HG03064 (cell line): ENCODE measurements around the gene IZUMO1.
"Not testable (repeated sequence)": the region's sequence is repeated elsewhere in the genome, so short reads cannot be mapped to it uniquely, and the experiment has no call there.

Experiments
- ATAC-seq: cut with Tn5 transposase; IDR thresholded peaks from one replicate; pipeline ENCODE4 v1.9.1; 2021; ENCODE audit warnings: low read depth; ENCODE audit not compliant: unreplicated experiment

IZUMO1 gene

GRCh38 chr19:48715681-48716171 lies 31.0 kb downstream of the IZUMO1 start:
- ATAC-seq = no peak

- ATAC-seq = no peak
These were observed 31.7 kb downstream of the IZUMO1 start for GRCh38 chr19:48714759-48715675.

DNA sequence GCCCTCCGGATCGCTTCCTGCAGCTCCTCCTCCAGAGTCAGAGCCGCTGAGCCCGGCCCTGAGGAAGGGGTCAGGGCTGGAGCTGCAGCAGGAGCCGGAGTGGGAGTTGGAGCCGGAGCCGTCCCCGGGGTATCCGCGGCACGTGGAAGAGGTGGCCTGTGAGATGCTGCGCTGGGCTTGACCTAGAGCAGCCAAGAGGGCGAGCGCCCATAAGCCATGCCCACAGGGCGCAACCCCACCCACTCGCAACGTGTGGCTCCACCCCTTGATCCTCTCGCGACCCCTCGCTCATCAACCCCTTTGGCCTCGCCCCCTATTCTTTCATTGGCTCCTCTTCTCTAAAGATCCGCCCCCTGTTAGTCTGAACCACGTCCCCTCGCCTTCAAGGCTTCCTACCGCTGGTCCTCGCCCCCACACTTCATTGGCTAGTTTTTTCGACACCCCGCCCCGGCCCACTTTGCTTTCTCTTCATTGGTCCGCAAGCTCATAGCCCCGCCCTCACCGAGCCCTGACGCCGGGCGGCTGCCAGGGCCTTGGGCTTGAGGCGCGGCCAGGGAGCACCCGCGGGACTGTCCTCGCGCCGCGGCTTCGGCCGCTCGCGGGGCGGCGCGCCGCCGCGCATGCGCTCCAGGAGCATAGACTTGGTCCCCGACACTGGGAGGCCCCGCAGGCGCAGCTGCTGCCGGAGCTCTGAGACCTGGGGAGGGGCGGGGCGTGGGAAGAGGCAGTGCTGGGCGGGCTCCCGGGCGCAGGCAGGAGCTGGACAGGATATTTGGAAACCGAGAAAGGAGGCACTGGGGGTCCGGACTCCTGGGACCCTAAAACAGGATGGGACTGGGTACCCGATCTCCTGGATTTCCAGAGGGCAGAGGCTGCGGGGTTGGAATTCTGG lies 32.6 kb downstream of the IZUMO1 start:
- peak; percentile 81 for ATAC-seq

GRCh38 chr19:48713041-48713863 lies 33.5 kb downstream of the IZUMO1 start:
- no peak for ATAC-seq

GRCh38 chr19:48711106-48711662 lies 35.5 kb downstream of the IZUMO1 start:
- ATAC-seq = no peak

DNA sequence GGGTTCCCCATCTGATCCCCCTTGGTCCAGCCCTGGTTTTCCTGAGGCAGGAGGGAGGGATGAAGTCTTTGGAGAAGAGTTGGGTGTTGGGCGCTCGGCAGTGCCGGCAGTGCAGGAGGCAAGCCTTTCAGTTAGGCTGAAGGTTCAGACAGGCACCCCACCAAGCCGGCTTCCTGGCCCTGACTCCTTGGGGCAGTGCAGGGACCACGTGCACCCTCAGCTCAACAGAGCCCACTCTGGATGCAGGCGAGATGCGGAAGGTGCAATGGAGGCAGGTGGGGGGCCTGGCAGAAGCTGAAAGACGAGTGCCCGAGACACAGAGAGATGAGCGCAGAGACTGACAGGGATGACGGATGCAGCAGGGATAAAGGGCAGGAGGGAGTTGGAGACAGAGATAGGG lies 38.2 kb downstream of the IZUMO1 start:
- ATAC-seq = no peak

GRCh38 chr19:48705431-48705830 lies 41.3 kb downstream of the IZUMO1 start:
- ATAC-seq = no peak

GRCh38 chr19:48703316-48703715 lies 43.4 kb downstream of the IZUMO1 start:
- ATAC-seq = no peak

- ATAC-seq = no peak
These were observed 44.0 kb downstream of the IZUMO1 start for GRCh38 chr19:48702701-48703100.

DNA sequence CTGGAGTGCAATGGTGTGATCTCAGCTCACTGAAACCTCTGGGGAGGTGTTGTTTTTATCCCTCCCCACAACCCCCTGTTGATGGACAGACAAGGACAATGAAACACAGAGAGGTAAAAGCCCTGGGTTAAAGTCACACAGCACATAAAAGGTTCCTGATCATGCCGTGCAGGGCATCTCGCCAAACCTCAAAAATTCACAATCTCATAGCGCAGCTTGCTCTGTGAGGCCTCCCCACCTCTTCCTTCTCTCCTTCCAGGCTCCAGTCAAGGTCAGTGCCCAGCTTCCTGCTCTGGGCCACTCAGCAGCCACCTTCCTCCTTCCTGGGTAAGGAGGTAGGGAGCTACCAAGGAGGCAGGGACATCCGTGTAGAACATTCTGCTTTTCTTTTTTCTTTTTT lies 48.7 kb downstream of the IZUMO1 start:
- ATAC-seq = no peak

GRCh38 chr19:48696353-48697010 lies 50.2 kb downstream of the IZUMO1 start:
- no peak for ATAC-seq

GRCh38 chr19:48695743-48696352 lies 50.9 kb downstream of the IZUMO1 start, which contains the start of gene FUT2:
Gene FUT2 (plus strand): TSS chr19:48695971. CDS start chr19:48702957, 6,986 bp downstream.
- no peak for ATAC-seq

GRCh38 chr19:48693629-48694028 lies 53.1 kb downstream of the IZUMO1 start:
- ATAC-seq = not testable (repeated sequence)
